Lung (tissue), 12 donors: ENCODE measurements around the gene LRP5. TPM values are rescaled to one million over a fixed set of nuclear protein-coding genes. Genes with fewer than 3 reads are reported as not detected.

Experiments used
- ATAC-seq: fragments of 200-7000 bp; cut with Tn5 transposase; one replicate; pipeline ENCODE4 v1.9.1; 2020; ENCODE audit warnings: moderate number of reproducible peaks; ENCODE audit not compliant: insufficient read depth, low FRiP score
- DNase-seq, 3 donors: peaks; one replicate each; pipeline ENCODE4 v3.0.0-alpha.2; 2013 to 2017
- H3K27ac ChIP-seq, 2 donors: one replicate each; pipeline ENCODE4 v1.5.1; 2013; ENCODE audit warnings: mild to moderate bottlenecking in 2 of 2, moderate library complexity in 2 of 2, control low read depth in 1 of 2, inconsistent platforms in 1 of 2, low read depth in 1 of 2, low read length in 1 of 2
- H3K27me3 ChIP-seq, 3 donors: one replicate each; pipeline ENCODE4 v1.5.1; 2013; ENCODE audit warnings: low read length in 2 of 3; ENCODE audit not compliant: control insufficient read depth in 3 of 3, insufficient read depth in 3 of 3
- H3K36me3 ChIP-seq, 4 donors: one replicate each; pipeline ENCODE4 v1.5.1; 2013; ENCODE audit warnings: low read length in 4 of 4, mild to moderate bottlenecking in 1 of 4, moderate library complexity in 1 of 4; ENCODE audit not compliant: control insufficient read depth in 4 of 4, insufficient read depth in 4 of 4
- H3K4me1 ChIP-seq, 5 donors: one replicate each; pipeline ENCODE4 v1.5.1; 2013; ENCODE audit warnings: low read length in 5 of 5, mild to moderate bottlenecking in 2 of 5, moderate library complexity in 1 of 5; ENCODE audit not compliant: control insufficient read depth in 5 of 5, insufficient read depth in 5 of 5
- H3K4me3 ChIP-seq: one replicate; pipeline ENCODE4 v1.5.1; 2013; ENCODE audit warnings: mild to moderate bottlenecking, control low read depth, moderate library complexity
- H3K9ac ChIP-seq, 2 donors: one replicate each; pipeline ENCODE4 v1.5.1; 2013; ENCODE audit warnings: low read length in 2 of 2, control low read depth in 1 of 2; ENCODE audit not compliant: insufficient read depth in 1 of 2
- H3K9me3 ChIP-seq, 4 donors: one replicate each; pipeline ENCODE4 v1.5.1; 2013; ENCODE audit warnings: low read length in 3 of 4, mild to moderate bottlenecking in 1 of 4, moderate library complexity in 1 of 4; ENCODE audit not compliant: control insufficient read depth in 4 of 4, insufficient read depth in 3 of 4
- WGBS, 2 donors: extraction: QIAGEN DNeasy Blood & Tissue Kit; methylation state at CpG; one replicate each; pipeline ENCODE4 v1.1.7; 2013; 5-methylcytosine and 5-hydroxymethylcytosine counted together
- polyA plus RNA-seq, 2 donors: library from polyadenylated mRNA; stranded (reverse); fragments of 200-250 nt; gene quantifications; one replicate each; pipeline ENCODE4 v1.2.1, GENCODE V29; 2013
- total RNA-seq, 2 donors: library from RNA; depleted of rRNA in 1 of 2; stranded (reverse); fragments of >200 nt in 1 of 2; gene quantifications; one replicate each; pipeline ENCODE4 v1.2.1, GENCODE V29; 2014 to 2021
- TF ChIP-seq, protein P1 (sequence below): IDR thresholded peaks from 2 replicates; pipeline ENCODE4 v1.5.1; 2012; ENCODE audit warnings: mild to moderate bottlenecking; ENCODE audit errors: control extremely low read depth, extremely low read depth
- donor health status: control.
- donor health status: control.
- donor health status: Bipolar disorder and iron deficiency.
- donor health status: healthy.
- donor health status: DM: yes; HTN: yes; CAD: no.

Gene LRP5
- total and polyA plus RNA-seq, 4 donors: 33.7 to 76.4 (median 63.2) TPM

- Histone ChIP-seq H3K27me3 (no peaks in the 10 kb centered on the region), H3K9me3 (no peaks in the 10 kb centered on the region), H3K27ac (peak overlapping the region in 1 of 2 donors; percentile 75), H3K4me3 (no peak overlapping the region), H3K36me3 (no peaks in the 10 kb centered on the region), H3K9ac (no peak overlapping the region), H3K4me1 (peaks cover 0 to 26% (median 19%) of the 10 kb centered on the region in 5 donors)
- DNase-seq (no peak), ATAC-seq (no peak)
- 67 to 85% methylated on average over 11 of the region's 11 CpGs for WGBS, 2 donors
- TF ChIP-seq, protein P1, sequence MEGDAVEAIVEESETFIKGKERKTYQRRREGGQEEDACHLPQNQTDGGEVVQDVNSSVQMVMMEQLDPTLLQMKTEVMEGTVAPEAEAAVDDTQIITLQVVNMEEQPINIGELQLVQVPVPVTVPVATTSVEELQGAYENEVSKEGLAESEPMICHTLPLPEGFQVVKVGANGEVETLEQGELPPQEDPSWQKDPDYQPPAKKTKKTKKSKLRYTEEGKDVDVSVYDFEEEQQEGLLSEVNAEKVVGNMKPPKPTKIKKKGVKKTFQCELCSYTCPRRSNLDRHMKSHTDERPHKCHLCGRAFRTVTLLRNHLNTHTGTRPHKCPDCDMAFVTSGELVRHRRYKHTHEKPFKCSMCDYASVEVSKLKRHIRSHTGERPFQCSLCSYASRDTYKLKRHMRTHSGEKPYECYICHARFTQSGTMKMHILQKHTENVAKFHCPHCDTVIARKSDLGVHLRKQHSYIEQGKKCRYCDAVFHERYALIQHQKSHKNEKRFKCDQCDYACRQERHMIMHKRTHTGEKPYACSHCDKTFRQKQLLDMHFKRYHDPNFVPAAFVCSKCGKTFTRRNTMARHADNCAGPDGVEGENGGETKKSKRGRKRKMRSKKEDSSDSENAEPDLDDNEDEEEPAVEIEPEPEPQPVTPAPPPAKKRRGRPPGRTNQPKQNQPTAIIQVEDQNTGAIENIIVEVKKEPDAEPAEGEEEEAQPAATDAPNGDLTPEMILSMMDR: no peak
Measured at GRCh38 chr11:68338051-68338780, 25.8 kb downstream of the LRP5 start.

DNA sequence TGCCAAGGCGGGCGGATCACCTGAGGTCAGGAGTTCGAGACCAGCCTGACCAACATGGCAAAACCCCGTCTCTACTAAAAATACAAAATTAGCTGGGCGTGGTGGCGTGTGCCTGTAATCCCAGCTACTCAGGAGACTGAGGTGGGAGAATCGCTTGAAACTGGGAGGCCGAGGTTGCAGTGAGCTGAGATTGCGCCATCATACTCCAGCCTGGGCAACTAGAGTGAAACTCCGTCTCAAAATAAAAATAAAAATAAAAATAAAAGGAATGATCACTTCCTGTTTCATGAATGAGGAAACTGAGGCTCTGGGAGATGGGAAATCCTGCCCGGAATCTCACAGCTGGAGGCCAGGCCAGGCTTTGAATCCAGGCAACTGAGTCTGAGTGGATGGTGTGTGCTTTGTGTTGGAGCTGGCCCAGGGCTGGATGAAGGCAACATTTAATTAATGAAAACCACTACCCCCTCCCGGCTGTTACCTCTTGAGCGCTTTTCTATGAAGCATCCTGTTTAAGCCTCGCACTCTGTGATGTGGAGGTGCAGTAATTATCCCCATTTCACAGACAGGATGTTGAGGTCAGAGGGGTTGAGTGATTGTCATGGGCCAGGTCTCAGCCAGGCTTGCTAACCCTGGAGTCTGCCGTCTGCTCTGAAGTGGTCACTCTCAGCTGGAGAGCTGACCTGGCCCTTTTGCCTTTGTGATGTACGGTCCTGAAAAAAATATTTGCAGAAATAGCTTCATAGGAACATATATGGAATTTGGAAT, 27.8 kb downstream of the LRP5 start:
- no peak for DNase-seq
- TF ChIP-seq, protein P1: no peak

DNA sequence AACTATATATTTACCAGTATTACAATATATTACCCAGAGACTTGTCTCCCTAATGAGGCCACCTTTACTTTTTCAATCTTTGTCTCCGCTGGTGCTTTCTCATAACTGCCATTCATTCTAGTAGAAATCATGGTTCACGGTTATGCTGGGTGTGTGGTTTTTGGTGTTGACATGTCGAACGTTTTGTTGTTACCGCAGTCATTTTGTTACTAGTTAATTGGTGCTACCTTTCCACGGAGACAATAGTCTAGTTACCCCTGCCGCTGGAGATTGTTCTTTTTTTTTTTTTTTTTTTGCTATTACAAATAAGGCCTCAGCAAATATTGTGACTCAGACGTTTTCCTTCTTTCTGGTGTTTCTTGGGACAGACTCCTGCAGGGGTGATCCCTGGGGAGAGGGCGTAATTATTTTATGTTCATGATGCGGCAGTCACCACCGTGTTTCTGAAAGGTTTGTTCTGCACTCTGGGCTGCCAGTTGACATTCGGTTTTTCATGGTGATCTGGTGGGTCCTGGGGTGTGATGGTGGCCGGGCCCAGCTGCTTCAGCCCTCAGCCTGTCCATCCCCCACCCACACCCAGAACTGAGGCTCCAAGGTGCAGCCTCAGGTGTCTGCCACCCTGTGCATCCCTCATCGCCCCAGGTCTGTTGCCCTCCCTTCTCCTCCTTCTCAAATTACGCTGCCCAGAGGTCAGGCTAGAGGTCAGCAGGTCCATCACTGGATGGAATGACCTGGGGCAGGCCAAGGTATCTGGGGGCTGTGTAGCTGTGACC, 28.6 kb downstream of the LRP5 start:
- Histone ChIP-seq H3K27me3 (no peaks in the 10 kb centered on the region), H3K4me1 (peaks cover 0 to 26% (median 23%) of the 10 kb centered on the region in 5 donors), H3K27ac (peak overlapping the region in 1 of 2 donors; percentile 55), H3K4me3 (no peak overlapping the region), H3K36me3 (no peaks in the 10 kb centered on the region), H3K9me3 (no peaks in the 10 kb centered on the region), H3K9ac (peak overlapping the region in 1 of 2 donors; percentile 13)
- DNase-seq: no peak
- 69 to 72% methylated on average over 15 of the region's 15 CpGs for WGBS, 2 donors
- no peak for ATAC-seq
- TF ChIP-seq, protein P1: no peak

More for the DNA sequence above, 27.8 kb downstream of the LRP5 start:
- Histone ChIP-seq H3K9ac (peak overlapping the region in 1 of 2 donors; percentile 13), H3K27me3 (no peaks in the 10 kb centered on the region), H3K4me3 (no peak overlapping the region), H3K36me3 (no peaks in the 10 kb centered on the region), H3K4me1 (peaks cover 0 to 26% (median 23%) of the 10 kb centered on the region in 5 donors), H3K9me3 (no peaks in the 10 kb centered on the region), H3K27ac (peak overlapping the region in 1 of 2 donors; percentile 41)
- no peak for ATAC-seq
- 74 to 85% methylated on average over 16 of the region's 16 CpGs for WGBS, 2 donors
